PFSK-1 (cell line): ENCODE data around the gene GNAZ.

Experiments
- FOXP2 ChIP-seq: optimal IDR thresholded peaks from 2 replicates; pipeline ENCODE3; 2011; ENCODE audit warnings: borderline replicate concordance, control low read depth, inconsistent platforms; ENCODE audit not compliant: insufficient read depth; ENCODE audit errors: extremely low read length, extremely low read depth
- POLR2AphosphoS5 ChIP-seq: IDR thresholded peaks from 2 replicates; pipeline ENCODE4 v1.6.1; 2012; ENCODE audit warnings: low read depth, mild to moderate bottlenecking, control low read depth, low read length, moderate library complexity
- SIN3A ChIP-seq: IDR thresholded peaks from 2 replicates; pipeline ENCODE4 v1.6.1; 2012; ENCODE audit warnings: mild to moderate bottlenecking, low read length, moderate library complexity, borderline replicate concordance; ENCODE audit not compliant: insufficient read depth
- TAF1 ChIP-seq: IDR thresholded peaks from 2 replicates; pipeline ENCODE4 v1.6.1; 2012; ENCODE audit warnings: low read length, control low read depth, borderline replicate concordance; ENCODE audit not compliant: insufficient read depth
- TF ChIP-seq, protein P1 (sequence below), 2 experiments: IDR thresholded peaks; 2 replicates each; pipeline versions ENCODE4 v1.6.1 to v1.8.0; 2011 to 2012; ENCODE audit warnings: low read depth in 2 of 2, low read length in 2 of 2, control low read depth in 1 of 2, inconsistent platforms in 1 of 2, mild to moderate bottlenecking in 1 of 2, moderate library complexity in 1 of 2; ENCODE audit not compliant: insufficient read depth in 1 of 2

The GNAZ gene

DNA sequence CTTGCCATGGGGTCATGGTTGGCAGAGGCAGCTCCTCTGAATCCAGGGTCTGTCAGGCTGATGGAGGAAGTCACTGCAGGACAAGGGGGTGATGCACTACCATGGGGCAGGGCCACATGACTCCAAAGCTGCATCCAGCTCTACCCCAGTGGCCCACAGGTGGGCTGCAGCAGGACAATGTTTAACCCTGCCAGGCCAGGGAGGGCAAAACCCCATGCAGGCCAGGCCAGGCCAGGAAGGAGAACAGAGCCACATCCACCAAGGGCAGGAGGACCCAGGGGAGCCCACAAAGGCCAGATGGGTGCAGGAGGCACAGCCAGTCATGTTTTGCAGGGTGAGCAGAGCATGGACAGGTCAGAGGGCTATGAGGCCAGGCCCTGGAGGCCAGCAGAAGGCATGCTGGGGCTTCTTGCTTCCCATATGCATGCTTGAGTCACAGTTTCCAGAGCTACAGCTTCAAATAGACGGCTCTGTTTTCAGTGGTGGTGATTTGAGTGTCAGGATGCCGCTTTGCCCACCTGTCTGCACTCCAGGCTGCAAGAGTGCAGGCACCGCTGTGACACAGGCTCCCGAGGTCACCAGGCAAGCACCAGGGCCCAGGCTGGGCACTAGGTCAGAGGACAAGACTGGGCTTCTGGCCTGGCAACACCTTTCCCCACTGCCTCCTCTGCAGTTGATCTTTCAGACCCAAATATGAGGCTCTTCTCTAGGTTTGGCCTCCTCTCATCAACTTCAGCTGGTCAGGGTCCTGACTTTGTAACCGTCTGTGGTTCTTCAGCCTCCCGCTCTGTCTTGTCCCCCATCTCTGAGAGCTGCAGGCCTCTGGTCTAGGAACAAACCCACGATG, 48.6 kb downstream of the GNAZ start:
- TF ChIP-seq, protein P1, sequence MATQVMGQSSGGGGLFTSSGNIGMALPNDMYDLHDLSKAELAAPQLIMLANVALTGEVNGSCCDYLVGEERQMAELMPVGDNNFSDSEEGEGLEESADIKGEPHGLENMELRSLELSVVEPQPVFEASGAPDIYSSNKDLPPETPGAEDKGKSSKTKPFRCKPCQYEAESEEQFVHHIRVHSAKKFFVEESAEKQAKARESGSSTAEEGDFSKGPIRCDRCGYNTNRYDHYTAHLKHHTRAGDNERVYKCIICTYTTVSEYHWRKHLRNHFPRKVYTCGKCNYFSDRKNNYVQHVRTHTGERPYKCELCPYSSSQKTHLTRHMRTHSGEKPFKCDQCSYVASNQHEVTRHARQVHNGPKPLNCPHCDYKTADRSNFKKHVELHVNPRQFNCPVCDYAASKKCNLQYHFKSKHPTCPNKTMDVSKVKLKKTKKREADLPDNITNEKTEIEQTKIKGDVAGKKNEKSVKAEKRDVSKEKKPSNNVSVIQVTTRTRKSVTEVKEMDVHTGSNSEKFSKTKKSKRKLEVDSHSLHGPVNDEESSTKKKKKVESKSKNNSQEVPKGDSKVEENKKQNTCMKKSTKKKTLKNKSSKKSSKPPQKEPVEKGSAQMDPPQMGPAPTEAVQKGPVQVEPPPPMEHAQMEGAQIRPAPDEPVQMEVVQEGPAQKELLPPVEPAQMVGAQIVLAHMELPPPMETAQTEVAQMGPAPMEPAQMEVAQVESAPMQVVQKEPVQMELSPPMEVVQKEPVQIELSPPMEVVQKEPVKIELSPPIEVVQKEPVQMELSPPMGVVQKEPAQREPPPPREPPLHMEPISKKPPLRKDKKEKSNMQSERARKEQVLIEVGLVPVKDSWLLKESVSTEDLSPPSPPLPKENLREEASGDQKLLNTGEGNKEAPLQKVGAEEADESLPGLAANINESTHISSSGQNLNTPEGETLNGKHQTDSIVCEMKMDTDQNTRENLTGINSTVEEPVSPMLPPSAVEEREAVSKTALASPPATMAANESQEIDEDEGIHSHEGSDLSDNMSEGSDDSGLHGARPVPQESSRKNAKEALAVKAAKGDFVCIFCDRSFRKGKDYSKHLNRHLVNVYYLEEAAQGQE (IDR thresholded peaks at IDR 0.05; ENCODE audit: insufficient read depth in 1 of 2, low read depth in 2 of 2, low read length in 2 of 2): no peak
- TF ChIP-seq POLR2AphosphoS5: no peak
- TF ChIP-seq FOXP2: no peak
- no peak for TF ChIP-seq TAF1
- TF ChIP-seq SIN3A: no peak

DNA sequence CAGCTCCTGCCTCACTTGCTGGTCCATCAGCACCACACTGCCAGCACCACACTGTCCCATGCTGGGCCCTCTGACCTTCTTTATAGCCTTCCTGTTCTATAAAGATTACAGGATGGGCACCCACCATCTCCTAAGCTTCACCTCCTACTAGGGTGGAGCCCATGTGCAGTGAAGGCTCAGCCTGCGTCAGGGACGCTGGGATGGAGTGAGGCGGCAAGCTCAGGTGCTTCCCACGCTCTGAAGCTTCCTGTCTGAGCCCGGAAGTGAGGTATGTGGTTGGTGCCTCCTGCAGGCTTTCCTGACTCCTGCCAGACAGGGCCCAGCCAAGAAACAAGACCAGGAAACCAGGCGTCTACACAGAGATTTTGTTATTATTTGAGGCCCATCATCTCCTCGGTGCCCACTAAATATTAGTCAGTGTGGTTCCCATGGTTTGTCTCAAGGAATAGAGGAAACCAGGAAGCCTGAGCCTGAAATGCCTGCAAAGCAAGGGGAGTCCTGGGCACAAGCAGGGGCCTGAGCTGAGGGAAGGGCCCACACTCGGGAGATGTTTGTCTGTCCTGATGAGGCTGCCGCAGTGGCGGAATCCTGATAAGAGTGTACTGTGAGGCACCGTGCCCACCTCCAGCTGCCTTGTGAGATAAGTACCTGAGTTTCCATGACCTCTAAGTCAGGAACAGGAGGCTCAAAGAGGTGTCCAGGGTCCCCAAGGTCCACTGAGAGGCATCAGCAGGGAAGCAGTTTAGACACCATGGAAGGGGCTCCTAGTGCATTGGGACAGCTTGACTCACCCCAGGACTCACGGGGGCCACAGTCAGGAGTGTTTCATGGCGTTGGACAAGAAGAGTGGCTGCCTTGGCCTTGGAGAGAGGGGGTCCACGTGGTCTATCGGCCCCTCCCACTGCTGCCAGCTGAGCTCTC, 49.4 kb downstream of the GNAZ start:
- TF ChIP-seq FOXP2 (no peak), SIN3A (no peak), POLR2AphosphoS5 (no peak), TAF1 (no peak)
- TF ChIP-seq, protein P1 (IDR thresholded peaks at IDR 0.05; ENCODE audit: insufficient read depth in 1 of 2, low read depth in 2 of 2, low read length in 2 of 2): no peak

DNA sequence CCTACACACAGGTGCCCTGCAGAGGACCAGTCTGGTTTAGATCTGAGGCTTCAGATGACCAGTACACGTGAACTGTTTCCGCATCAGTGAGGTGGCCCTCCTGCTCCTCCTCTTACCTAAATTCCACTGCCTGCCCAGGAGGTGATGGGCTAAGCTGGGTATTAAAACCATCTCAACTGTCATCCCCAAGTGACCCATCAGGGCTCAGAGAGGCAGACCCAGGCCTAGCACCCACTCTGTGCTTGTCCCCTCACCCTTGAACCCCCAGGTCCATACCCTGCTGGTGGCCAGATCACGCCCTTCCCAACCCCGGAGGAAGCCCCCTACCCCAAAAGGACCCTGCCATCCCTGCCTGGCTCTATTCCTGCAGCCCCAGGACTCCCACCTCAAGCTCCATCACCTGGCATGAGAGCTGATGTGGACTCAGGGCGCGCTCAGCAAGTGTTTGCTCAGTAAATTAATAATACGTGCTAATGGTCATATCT, 50.1 kb downstream of the GNAZ start:
- TF ChIP-seq SIN3A (no peak), POLR2AphosphoS5 (no peak), TAF1 (no peak), FOXP2 (no peak)
- TF ChIP-seq, protein P1 (IDR thresholded peaks at IDR 0.05; ENCODE audit: insufficient read depth in 1 of 2, low read depth in 2 of 2, low read length in 2 of 2): no peak

DNA sequence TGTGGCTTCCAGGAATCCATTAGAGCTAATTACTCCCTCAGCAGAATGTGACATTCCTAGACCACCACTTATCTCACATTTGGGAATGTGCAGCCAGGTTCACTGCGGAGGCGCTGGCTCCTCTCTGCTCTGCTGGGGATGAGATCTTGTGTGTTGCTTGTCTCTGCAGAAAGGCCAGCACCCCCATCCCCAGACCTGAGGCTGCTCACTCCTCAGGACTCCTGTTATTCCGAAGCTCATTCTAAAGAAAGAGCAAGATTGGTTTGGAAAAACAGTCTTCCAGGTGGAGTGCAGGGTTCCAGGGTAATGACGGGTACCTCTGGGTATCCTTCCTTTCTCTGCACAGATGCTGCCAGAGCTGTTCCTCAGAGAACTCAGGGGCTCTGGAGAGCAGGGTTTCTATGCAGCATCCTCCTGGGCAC, 50.7 kb downstream of the GNAZ start:
- no peak for TF ChIP-seq POLR2AphosphoS5
- TF ChIP-seq, protein P1 (IDR thresholded peaks at IDR 0.05; ENCODE audit: insufficient read depth in 1 of 2, low read depth in 2 of 2, low read length in 2 of 2): no peak
